Stimulated activated CD4-positive, alpha-beta T cell treated with anti-CD3 and anti-CD28 coated beads, Interleukin-12 subunit alpha, Interleukin-12 subunit beta, amount 100 ng/mL, for 48 hours (primary cell): ENCODE results near the gene PNKD.

ENCODE experiments used
- DNase-seq, 3 donors: peaks; one replicate each; pipeline ENCODE4 v3.0.0-alpha.2; 2020; ENCODE audit warnings: low read depth in 2 of 3, low spot score in 1 of 3

Gene PNKD

GRCh38 chr2:218256612-218257350 lies 13.5 kb upstream of the PNKD start:
- no peak for DNase-seq

- peak; percentile 62 to 81 (median 63) for DNase-seq
Observed at GRCh38 chr2:218257390-218257981, 12.8 kb upstream of the PNKD start.

DNA sequence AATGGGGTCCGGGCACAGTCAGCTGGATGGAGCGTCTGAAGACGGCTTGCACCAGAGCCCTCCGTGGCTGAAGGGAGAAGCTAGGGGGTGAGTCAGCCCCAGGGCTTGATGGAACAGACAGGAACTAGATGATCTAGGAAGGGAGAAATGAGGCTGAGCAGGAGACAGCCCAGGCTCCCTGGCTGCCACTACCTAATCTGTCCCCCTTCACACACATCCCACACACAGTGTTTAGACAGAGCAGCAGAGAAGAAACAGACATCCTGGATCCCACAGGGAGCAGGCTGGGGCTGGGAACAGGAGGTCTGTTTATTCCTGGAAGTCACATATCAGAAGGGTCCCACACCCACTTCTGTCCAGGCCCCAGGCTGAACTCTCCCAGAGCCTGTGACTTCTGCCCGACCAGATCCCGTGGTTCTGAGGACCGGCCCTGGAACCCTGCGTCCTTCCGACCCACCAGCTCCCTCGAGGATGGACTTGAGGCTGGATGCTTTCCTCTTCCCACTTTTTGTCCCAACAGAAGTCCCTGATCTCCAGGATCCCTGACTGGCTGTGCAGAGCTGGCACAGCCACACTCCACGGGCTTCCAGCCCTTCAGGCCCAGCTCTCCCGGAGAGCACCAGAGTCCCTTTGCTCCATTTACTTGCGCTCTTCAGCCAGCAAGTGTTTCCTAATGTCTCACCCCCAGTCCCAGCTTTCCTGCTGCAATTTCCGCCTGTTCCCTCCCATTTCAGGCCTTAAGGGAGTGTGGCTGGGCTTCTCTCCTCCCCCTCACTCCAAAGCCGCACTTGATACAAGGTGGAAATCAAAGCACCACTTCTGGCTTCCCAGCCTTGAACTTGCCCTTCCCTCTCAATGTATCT lies 11.0 kb upstream of the PNKD start:
- DNase-seq, result no peak

GRCh38 chr2:218260166-218260565 lies 10.2 kb upstream of the PNKD start:
- no peak for DNase-seq

DNA sequence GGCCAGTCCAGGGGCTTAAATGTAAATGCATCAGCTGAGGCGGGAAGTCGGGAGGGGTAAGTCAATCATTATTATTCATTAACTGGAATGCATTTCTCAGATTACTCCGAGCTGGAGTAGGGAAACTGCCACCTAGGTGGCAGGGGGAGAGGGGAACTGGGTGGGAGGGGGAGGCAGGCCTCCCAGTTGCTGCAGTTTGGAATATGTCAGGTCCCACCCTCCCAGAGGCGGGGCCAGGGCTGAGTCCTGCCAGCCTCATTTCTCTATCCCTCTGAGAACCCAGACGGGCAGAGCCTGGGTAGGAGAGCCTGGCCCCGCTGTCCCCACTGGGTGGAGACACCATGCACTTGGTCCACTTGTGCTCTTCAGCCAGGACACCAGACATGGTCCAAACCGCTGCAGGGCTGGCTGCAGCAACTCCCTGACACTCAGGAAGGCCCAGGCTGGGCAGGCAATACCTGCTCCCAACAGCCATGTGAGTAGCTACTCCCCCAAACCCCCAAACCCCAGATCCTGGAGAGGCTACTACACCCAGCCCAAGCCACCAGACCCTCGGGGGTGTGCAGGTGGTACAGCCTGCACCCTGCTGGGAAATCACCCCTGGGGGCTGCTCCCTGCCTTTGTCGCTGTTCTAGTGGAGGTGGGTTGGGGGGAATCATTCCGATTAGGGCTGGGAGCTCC lies 9.4 kb upstream of the PNKD start, which contains the start of gene GPBAR1:
Gene GPBAR1 (plus strand): TSS at position 274 of the 681 bp plus-strand sequence. CDS start 1,710 bp downstream, outside the sequence.
- no peak for DNase-seq

- no peak for DNase-seq
Observed at GRCh38 chr2:218261423-218262236, 8.7 kb upstream of the PNKD start.

- DNase-seq, result no peak
Observed at GRCh38 chr2:218262237-218262600, 8.1 kb upstream of the PNKD start.

DNA sequence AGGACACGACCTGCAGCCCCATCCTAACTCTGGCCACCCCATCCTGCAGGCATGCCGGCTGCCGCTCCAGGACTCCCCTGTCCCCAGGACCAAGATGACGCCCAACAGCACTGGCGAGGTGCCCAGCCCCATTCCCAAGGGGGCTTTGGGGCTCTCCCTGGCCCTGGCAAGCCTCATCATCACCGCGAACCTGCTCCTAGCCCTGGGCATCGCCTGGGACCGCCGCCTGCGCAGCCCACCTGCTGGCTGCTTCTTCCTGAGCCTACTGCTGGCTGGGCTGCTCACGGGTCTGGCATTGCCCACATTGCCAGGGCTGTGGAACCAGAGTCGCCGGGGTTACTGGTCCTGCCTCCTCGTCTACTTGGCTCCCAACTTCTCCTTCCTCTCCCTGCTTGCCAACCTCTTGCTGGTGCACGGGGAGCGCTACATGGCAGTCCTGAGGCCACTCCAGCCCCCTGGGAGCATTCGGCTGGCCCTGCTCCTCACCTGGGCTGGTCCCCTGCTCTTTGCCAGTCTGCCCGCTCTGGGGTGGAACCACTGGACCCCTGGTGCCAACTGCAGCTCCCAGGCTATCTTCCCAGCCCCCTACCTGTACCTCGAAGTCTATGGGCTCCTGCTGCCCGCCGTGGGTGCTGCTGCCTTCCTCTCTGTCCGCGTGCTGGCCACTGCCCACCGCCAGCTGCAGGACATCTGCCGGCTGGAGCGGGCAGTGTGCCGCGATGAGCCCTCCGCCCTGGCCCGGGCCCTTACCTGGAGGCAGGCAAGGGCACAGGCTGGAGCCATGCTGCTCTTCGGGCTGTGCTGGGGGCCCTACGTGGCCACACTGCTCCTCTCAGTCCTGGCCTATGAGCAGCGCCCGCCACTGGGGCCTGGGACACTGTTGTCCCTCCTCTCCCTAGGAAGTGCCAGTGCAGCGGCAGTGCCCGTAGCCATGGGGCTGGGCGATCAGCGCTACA lies 7.4 kb upstream of the PNKD start:
- no peak for DNase-seq

GRCh38 chr2:218263817-218264641 lies 6.3 kb upstream of the PNKD start:
- no peak for DNase-seq

DNA sequence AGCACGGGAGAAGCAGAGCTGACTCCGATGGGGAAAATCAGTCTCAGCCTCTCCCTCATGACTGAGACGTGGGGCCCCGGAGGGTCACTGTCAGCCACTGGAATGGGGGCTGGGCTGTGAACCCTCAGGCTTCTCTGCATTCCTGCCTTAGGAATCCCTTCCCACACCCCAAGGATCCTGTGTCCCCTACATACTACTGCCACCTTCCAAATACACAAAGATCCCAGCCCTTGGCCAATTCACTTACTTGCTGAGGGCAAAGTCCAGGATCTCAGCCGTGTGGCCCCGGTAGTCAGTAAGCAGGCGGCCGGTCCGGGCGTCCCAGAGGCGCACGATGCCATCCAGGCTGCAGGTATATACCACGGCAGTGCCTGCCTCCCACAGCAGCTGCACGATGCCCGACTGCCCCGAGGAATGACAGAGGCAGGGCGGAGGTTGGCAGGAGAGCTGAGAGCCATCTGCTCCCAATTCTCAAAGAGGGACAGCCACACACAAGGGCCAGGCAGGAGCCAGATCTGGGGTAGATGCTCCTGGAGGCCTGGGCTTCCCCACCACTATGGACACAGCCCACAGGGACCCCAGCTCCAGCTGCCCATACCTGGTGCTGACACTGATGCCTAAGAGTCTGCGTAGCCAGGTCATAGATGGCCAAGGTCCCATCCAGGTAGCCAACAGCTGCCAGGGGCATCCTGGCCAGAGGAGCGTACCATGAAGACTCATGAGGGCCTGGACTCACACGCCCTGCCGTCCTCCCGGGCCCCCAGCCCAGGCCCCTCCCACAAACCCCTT lies 5.4 kb upstream of the PNKD start:
- DNase-seq, result no peak

DNA sequence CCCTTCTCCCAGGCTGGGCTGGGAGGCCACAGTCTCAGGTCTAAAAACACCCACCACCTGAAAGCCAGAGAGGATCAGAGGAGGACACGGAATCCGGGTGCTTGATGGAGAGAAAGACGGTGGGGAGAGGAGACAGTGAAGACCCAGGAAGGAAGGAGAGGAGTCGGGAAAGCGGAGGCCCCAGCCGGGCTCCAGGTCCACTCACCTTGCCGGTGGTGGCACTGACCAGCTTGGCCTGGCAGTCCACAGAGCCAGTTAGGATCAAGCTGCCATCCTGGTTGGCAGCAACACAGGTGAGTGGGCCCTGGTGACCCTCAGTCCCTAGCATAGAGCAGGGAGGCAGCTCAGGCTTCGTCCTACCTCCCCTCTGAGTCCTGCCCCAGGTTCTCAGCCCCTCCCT lies 4.7 kb upstream of the PNKD start:
- no peak for DNase-seq

DNA sequence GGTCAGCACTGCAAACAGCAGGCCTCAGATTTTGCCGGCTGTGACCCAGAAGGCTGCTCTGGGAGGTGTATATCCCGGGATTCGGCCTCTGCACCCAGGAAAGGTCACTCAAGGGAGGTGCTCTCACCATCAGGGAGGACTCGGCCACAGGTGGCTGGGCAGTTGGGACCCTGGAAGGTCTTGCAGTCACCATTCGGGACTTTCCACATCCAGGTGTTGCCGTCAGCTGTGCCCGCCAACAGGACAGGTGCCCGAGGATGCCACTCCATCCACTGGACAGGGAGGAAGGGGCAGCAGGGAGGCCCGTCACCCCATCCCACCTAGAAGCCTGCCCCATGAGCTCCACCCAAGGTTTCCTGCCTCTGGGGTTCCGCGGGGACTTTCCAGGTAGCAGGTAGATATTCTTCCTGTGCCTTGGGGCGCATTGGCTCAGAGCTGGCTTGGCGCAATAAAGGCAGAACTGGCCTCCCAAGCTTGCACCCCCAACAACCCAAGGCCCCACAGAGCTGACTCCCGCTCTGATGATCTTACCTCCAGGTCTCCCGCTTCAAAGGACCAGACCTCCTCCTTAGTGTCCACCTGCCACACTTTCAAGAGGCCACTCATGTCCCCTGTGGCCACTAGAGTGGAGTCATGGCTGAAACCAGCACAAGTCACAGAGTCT lies 3.9 kb upstream of the PNKD start:
- DNase-seq, result no peak

- DNase-seq, result no peak
Observed at GRCh38 chr2:218267259-218267658, 3.1 kb upstream of the PNKD start.

GRCh38 chr2:218270721-218271486 lies 585 bp downstream of the PNKD start:
- DNase-seq, result no peak

GRCh38 chr2:218271487-218271797 lies 1.1 kb downstream of the PNKD start:
- no peak for DNase-seq

- DNase-seq, result no peak
Observed at GRCh38 chr2:218271865-218272530, 1.7 kb downstream of the PNKD start.
